TTC549 (cell line): ENCODE measurements around the gene EID2.

ENCODE experiments used
- FAIRE-seq: peaks from 2 replicates; lab custom pipeline; 2012; peaks lifted over from hg19 to GRCh38; lab: Jason Lieb, UNC

Gene EID2, protein sequence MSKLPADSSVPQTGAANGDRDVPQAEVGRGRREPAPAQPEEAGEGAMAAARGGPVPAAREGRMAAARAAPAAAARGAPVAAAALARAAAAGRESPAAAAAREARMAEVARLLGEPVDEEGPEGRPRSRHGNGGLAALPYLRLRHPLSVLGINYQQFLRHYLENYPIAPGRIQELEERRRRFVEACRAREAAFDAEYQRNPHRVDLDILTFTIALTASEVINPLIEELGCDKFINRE

DNA sequence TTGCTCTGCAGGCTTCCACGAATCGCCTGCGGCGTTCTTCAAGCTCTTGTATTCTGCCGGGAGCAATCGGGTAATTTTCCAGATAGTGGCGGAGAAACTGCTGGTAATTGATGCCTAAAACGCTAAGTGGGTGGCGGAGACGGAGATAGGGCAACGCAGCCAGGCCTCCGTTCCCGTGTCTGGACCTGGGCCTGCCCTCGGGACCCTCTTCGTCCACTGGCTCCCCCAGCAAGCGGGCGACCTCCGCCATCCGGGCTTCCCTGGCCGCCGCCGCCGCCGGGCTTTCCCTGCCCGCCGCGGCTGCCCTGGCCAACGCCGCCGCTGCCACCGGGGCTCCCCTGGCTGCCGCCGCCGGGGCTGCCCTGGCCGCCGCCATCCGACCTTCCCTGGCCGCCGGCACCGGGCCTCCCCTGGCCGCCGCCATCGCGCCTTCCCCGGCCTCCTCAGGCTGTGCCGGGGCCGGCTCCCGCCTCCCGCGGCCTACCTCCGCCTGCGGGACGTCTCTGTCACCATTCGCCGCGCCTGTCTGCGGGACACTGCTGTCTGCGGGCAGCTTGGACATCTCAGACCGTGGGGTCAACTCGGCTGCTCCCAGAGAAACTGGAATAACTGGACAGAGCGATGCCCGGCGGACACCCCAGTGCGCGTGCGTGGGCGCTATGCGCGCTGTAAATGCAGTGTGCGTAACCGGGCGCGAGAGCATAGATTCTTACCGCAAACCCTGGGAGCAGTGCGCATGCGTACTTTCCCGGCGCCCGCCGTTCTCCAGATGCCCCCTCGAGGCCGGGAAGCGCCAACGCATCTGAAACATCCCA is at the start of gene EID2:
TSS of gene EID2 (minus strand) at position 644 of the 815 bp plus-strand sequence. CDS start at position 562, 82 bp downstream.
- peak; percentile 85 for FAIRE-seq

DNA sequence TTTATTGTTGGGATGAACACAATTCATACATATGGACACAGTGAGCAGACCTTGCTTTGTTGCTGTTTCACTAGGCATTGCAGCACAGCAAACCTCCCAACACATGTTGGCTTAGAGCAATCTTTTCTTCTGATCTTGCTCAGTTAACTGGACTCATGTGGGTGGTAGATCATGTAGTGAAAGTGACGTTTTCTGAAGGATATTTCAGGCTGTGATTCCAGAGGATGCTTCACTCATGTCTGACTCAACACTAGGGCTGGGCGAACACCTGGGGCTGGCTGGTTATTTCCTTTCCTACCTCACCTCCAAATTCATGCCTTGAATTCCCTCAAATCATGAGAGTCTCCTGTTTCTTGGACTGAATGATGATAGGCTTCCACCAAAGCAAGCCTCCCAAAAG is 48.1 kb upstream of the EID2 start:
- no peak for FAIRE-seq

DNA sequence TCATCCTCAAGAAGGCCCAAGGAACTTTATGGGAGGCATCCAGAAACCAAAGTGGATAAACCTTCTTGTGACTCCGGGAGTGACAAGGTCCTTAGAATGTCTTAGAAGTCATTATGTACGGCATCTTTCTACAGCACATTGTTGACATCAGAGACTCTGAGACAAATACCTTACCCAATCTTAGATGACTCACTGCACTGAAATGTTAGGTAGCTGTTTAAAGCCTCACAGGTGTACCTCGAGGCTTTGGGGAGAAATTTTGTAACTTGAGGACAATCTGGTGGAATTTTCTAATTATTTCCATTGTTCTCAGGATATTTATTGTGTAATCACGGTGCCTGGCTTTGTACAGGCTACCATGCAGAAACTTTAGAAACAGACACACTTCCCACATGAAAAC is 47.5 kb upstream of the EID2 start:
- no peak for FAIRE-seq

GRCh38 chr19:39582891-39583625 is 43.1 kb upstream of the EID2 start:
- no peak for FAIRE-seq

DNA sequence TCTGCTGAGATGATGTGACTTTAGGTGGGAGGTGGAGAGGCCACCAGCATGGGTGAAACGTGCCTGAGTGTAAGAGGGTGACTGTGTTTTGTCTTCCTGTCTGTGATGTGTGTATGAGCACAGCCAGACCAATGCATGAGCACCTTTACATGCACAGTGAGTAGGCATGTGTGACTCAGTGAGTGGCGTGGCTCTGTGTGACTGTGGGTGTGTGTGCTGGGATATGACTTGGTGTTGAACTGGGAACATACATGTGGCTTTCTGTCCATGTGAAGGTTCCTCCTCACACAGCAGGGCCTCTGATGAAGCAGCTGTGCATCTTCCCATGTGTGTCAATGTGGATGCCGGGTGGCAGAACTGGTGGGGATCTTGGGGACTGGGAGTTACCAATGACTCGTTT is 42.5 kb upstream of the EID2 start:
- no peak for FAIRE-seq

GRCh38 chr19:39568604-39569003 is 28.6 kb upstream of the EID2 start:
- FAIRE-seq, result no peak

DNA sequence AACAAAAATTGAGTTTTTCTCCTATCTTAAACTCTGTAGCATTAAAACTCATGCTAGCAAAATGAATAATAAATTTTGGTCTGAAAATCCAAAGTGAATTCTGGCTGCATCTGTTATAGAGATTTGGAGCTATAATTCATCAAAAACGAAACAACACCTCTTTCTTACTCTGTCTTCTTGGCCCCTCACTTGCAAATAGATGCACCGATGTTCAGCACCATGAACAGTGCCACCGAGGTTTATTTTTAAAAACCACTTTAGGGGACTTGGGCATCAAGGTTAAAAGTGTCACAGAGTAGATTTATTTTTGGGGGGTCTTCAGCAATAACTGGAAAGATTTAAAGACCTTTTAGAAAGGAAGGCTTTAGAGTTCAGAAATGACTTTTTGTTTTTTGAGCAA is 26.1 kb upstream of the EID2 start:
- FAIRE-seq, result no peak

- no peak for FAIRE-seq
These were observed 23.4 kb upstream of the EID2 start for GRCh38 chr19:39563408-39563807.

DNA sequence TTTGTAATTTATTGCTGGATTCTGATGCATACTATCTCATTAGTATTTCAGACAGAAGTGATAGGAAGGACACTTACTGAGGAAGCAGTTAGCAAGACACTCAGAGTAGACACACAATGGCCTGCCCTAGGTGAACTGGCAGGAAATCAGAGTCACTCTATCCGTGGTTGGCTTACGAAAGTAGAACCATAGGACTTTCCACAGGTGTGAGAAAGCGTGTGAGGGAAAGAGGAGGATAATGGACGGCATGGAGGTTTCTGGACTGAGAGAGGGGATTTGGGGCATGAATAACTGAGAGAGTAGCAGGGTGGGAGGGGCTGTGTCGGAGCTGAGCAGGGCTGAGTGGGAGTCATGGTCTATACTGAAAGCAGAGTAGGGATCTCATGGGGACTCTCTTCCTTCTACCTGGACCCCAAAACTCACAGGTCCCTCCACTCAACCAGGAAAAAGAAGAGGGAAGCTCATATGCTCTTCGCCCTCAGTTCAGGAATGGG is 18.7 kb upstream of the EID2 start:
- no peak for FAIRE-seq

DNA sequence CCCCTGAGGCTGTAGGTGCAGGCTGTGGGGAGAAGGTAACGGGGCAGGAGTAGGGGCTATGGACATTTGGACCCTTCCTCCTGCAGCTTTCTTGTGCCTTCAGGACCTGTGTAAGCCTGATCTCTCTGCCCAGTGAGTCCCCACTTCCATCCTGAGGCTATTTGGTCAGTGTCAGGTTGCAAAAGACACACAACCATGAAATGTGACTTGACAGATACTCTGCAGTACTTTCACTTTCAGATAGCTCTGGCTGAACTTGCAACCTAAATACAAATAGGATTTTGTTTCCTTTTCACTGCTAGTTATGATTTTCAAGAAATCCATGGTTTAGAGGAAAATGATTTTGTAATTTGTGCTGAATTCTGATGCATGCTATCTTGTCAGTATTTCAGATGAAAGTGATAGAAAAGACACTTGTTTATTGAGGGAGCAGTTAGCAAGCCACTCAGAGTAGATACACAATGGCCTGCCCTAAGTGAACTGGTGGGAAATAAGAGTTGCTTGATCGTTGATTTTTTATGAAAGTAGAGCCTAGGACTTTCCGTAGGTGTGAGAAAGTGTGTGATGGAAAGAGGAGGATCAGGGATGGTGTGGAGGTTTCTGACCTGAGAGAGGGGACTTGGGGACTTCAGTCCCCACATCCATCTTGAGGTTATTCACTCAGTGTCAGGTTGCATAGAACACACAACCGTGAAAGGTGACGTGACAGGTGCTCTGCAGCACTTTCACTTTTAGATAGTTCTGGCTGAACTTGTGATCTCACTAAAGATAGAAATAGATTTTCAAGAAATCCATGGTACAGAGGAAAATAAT is 18.1 kb upstream of the EID2 start:
- no peak for FAIRE-seq

DNA sequence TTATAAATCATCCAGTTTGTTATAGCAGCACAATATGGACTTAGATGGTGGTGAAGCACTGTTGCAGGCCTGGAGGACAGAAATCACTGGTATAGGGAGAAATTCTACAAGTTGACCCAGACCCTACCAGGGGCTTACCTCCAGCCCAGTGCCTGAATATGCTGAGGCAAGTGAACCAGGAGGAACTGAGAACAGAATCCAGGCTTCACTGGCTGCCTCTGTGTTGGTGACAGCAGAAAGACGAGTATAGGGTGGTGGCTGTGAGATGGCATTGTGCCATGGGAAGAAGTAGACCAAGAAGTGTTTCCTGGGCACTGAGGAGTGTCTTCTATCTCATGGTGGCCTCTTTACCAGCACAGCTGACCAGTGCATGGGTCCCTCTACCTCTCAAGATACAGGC is 15.9 kb upstream of the EID2 start:
- no peak for FAIRE-seq

DNA sequence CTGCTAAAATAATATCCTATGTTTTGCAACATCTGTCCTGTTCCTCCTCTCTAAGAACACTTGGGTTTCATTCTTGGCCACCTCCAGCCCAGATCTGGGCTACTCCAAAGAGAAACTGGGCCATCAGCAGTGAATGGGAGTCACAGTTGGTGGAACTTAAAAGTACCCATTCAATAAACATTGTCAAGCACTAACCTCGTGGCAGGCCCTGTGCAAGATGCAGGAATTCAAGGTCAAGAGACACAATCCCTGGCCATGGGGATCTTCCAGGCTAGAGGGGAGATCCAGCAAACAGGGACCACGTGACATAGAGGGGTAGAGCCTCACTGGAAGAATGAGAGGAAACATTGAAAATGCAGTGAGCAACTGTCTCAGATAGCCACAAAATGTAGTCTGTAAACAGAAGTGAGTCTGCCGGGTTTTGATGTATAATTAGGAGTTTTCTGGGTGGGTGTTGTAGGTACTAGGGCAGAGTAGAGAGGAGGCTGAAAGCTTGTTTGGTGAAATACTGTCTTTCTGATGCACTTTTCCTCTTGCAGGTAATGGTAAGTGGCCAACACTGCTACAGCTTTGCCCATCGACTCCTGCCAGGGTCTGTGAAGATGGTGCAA is 14.8 kb upstream of the EID2 start:
- FAIRE-seq, result no peak

- no peak for FAIRE-seq
These were observed 13.2 kb upstream of the EID2 start for GRCh38 chr19:39553082-39553652.

DNA sequence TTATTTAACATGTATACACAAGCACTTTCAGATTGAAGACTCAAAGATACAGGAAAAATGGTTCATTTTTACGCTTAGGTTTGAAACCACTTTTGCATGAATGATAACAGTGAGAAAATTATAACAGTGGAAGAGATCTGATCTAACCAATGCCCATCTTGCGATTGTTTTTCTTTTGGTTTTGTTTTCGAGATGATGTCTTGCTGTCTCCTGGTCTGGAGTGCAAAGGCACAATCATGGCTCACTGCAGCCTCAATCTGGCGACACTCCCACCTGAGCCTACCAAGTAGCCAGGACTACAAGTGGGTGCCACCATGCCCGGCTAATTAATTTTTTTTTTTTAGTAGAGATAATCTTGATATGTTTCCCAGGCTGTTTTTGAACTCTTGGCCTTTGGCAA is 10.2 kb upstream of the EID2 start:
- no peak for FAIRE-seq

DNA sequence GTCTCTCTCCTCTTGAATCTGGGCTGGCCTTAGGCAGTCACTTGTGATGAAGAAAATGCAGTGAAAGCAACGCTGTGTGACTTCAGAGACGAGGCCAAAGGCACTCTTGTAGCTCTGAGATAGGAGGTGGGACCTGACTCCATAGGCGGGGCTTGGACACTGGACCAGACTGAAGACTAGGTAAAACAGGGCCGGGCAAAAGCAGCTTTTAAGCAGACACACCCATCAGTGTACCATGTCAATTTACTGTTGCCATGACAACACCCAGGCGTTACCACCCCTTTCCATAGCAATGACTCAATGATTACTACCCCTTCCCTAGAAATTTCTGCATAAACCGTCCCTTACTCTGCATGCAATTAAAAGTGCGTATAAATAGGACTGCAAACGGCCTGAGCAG is 6.6 kb upstream of the EID2 start:
- FAIRE-seq, result no peak

GRCh38 chr19:39544911-39545310 is 5.0 kb upstream of the EID2 start:
- no peak for FAIRE-seq

DNA sequence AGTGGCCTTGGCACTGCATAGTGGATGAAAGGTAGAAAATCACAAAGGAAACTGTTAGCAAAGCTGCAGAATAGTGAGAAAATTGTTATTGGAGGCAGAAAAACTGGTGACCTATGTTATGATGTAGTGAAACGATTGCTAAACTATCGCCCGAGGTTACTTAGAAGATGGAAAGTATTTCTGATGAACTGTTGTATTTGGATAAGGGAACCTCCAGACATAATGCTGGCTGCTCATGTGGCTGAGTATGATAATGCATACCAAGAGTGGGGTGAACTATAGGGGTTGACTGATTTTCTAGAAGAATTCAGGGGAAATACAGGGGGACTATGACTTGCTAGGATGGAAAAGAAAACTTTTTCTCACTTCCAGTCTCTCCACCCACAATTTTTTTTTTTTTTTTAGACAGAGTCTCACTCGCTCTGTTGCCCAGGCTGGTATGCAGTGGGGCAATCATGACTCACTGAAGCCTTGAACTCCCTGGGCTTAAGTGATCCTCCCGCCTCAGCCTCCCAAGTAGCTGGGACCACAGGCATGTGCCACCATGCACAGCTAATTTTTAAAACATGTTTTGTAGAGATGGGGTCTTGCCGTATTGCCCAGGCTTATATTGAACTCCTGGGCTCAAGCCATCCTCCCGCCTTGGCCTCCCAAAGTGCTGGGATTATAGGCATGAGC is 4.4 kb upstream of the EID2 start:
- no peak for FAIRE-seq

DNA sequence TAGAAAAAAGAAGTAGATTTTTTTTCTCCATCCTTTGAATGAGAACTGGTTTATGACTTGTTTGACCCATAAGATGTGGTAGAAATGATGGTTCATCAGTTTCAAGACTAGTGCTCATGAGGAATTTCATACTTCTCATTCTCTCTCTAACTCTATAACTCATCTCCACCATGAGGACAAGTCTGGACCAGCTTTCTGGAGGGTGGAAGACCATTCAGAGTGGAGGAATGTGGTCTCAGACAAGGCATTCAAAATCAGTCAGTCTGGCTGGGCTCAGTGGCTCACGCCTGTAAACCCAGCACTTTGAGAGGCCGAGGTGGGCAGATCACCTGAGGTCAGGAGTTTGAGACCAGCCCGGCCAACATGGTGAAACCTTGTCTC is 3.5 kb upstream of the EID2 start:
- FAIRE-seq, result no peak

DNA sequence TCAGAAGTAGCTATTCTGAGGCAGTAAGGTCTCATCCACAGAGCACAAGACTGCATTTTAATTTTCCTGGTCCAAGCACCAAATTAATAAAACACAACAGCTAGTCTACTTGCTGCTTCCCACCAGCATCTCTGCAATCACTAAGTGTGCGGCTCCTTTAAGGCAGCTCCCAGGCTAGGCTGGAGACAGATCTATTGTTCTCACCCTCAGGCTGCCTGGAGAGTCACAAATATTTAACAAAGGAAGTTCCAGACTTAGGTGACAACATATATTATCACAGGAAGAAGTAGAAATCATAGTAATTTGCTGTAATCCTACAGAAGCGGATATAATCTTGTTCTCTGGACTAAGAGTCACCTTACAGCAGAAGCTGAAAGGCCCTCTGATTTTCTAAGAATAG is 2.2 kb upstream of the EID2 start:
- FAIRE-seq, result no peak

DNA sequence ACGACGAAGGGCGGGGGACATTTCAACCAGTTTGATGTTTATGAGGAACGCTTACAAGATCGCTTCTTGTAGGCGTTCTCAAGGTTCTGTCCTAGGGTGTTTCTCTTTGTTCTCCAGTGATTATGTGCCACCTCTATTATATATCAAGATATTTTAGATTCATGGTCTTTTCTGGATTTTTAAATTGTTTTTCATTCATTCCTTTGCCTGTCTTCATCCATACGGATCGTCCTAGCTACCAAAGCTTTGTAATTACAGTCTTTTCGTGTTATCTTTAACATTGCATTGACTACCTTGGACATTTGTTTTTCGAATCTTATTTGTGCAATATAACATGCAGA is 342 bp upstream of the EID2 start:
- FAIRE-seq, result no peak

GRCh38 chr19:39539165-39539517 is 820 bp downstream of the EID2 start:
- FAIRE-seq, result no peak
